NCI-H2107 treated with DMSO at 0.1 percent for 48 hours (cell line): ENCODE results near the gene HESX1.

Experiments used
- DNase-seq: peaks from one replicate; lab custom pipeline; 2025; ENCODE audit not compliant: unreplicated experiment; lab: John Stamatoyannopoulos, UW

HESX1 gene

DNA sequence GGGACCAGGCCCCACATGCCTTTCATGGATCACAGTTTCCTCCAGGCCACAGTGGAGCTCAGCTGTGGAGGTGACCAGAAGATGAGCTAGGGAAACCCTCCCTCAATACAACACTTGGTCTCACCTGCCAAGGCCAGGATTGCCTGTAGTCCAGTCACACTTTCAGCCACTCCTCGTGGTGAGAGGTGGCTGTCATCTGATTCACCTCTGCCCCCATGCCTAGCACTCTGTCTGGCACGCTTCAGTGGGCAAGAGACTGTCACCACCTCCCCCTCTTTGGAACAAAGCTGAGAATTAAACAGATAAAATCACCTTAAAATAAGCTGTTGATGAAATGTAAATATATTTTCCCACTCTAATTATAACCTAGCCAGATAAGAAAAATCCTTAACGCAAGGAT is 30.7 kb downstream of the HESX1 start:
- no peak for DNase-seq

GRCh38 chr3:57168151-57168550 is 31.6 kb downstream of the HESX1 start:
- no peak for DNase-seq

- no peak for DNase-seq
Observed at GRCh38 chr3:57166660-57167059, 33.1 kb downstream of the HESX1 start.

DNA sequence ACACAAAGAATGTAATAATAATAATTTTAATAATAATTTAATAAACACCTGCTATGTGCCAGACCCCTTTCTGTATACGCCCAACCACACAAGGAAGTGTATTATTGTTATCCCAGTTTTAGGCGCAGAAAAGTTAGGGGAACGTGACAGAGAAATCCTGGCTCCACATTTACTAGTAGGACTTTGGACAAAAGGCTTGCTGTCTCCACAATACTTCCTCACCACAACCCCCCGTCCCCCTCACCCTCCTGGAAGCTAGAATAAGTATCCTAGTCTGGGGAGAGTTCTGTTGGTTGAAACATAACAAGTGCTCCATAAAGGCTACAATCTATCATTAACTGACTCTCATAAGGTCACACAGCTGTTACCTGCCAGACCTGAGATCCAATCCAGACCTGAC is 34.1 kb downstream of the HESX1 start:
- no peak for DNase-seq

DNA sequence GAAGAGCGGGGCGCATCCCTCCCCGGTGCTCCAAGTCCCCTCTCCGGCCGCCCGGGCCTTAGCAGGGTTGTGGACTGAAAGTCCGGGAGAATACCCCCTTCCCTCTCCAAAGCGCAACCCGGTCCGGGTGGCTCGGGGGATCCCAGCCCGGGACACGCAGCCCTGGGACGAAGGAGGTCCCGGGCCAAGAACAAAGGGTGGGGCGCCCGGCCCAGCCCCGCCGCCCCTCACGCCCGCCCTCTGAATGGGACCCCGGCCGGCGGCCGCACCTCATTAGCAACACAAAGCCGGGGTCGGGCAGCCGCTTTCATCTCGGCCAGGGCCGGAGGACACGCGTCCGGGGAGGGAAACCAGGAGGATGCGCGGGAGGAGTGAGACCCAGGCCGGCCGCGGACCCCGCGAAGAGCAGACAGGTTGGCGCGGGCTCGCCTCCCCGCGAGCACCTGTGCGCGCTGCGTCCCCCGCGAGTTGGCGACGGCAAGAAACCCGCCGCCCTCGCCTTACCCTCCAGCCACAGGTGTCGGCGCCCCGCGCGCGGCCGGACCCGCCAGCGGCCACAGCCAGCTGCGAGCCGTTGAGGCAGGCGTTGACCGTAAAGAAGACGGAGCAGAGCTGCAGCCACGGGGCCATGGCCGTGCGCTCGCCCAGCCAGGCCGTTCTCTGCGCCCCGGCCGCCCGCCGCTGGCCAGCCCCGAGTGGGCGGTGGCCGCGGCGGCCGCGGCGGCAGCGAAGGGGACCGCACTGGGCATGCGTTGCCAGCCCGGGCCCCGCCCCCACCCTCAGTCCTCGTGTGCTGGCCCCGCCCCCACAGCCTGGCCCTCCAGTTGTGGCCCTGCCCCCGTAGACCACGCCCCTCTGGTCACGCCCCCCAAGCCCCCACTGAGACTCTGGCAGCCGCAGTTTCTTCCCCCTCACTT is 34.9 kb downstream of the HESX1 start, which contains the start of gene IL17RD:
Gene IL17RD, minus strand, starts transcription at position 697 of the 917 bp plus-strand sequence. Its CDS starts 67 bp downstream, at position 630.
- DNase-seq, result peak; percentile 2

GRCh38 chr3:57164217-57164656 is 35.5 kb downstream of the HESX1 start:
- no peak for DNase-seq

DNA sequence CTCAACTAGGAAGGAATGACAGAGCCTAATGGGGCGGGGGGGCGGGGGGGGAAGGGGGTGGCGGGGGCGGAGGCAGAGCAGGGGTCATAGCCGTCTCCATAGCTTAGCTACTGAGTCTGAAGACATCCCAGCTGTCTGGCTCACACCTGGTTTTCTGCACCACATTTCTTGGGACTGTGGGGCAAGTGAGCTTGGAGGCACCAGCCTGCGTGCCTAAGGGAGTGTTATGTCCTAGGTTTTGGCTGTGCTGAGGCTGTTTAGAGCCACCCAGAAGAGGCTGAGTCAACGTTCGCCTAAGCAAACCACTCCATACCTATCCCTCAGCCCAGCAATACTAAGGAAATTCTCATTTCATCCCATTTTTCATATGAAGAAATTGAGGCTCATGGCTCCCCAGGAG is 36.0 kb downstream of the HESX1 start:
- DNase-seq, result no peak

DNA sequence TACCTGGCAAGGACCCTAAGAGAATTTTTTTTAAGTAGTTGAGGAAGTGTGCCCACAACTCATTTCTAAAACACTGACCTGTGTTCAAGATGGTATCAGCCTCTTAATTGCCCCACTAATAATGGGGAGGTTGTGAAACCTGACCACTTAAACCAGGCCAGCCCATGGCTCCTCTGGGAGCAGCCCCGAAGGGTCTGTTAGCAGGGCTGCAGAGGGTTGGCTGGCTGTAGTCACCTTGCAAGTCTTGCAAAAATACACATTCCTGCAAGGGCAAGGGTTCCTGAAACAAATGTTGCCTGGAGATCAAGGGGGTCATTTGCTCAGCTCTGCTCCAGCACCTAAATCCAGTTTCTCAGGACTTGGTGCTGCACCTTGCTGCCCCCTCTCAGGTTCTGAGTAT is 37.9 kb downstream of the HESX1 start:
- no peak for DNase-seq

GRCh38 chr3:57160765-57161538 is 38.8 kb downstream of the HESX1 start:
- no peak for DNase-seq

DNA sequence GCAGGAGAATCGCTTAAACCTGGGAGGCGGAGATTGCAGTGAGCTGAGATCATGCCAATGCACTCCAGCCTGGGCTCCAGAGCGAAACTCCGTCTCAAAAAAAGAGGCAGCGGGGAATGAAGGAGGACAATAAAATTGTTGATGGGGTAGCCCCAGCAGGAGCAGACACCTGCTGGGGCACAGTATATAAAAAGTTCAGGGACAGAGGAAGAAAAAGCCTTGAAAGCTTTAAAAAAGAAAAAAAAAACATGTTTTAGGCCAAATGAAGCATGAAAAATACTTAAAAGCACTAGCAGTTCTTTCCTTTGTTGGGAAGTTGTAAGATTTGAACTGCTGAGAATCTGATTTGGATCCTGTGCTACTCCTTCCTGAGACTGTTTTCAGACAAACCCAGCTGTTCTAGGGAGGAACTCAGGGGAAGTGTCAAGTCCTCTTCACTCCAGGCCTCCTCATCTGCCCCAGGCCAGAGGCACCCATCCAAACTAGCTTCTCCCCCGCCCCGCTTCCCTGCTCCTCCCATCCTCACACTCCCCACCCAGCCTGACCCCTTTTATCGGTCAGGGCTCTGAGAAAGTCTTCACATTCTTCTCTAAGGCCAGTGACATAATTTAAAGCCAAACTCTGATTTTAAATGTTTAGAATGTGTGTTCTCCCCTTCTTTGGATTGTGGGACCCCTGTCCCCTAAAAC is 39.6 kb downstream of the HESX1 start:
- no peak for DNase-seq

GRCh38 chr3:57158813-57159738 is 40.7 kb downstream of the HESX1 start:
- DNase-seq, result no peak

GRCh38 chr3:57158325-57158724 is 41.5 kb downstream of the HESX1 start:
- no peak for DNase-seq

DNA sequence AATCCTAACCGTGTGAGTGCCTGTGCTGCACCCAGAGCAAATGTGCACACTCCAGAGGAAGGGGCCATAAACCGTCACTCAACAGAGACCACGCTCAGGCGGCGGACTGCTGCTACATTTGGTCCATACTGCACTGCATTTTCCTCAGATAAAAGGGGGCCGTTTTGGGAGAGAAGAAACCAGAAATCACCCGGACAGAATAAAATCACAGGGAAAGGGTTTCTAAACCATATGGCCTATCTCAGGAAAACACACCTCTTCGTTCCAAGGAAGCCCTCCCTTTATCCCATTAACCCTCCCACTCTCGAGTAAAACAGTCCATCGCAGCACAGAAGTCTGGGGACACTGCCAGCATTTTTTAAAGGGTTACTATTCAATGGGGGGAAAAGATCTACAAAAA is 42.2 kb downstream of the HESX1 start:
- no peak for DNase-seq

DNA sequence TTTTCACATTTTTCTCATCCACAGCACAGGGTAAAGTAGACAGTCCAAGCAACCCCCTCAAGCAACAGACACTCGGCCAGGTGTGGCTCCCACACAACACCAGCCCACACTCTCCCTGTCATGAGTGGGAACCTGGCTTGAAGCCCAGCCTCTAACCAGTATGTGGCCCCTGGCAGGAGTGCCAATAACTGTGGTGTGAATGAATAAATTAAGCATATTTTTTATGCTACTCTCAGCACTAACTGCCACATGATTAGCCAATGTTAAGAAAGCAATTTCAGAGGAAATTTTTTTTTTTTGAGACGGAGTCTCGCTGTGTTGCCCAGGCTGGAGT is 44.5 kb downstream of the HESX1 start:
- no peak for DNase-seq

GRCh38 chr3:57154470-57155309 is 45.1 kb downstream of the HESX1 start:
- no peak for DNase-seq

DNA sequence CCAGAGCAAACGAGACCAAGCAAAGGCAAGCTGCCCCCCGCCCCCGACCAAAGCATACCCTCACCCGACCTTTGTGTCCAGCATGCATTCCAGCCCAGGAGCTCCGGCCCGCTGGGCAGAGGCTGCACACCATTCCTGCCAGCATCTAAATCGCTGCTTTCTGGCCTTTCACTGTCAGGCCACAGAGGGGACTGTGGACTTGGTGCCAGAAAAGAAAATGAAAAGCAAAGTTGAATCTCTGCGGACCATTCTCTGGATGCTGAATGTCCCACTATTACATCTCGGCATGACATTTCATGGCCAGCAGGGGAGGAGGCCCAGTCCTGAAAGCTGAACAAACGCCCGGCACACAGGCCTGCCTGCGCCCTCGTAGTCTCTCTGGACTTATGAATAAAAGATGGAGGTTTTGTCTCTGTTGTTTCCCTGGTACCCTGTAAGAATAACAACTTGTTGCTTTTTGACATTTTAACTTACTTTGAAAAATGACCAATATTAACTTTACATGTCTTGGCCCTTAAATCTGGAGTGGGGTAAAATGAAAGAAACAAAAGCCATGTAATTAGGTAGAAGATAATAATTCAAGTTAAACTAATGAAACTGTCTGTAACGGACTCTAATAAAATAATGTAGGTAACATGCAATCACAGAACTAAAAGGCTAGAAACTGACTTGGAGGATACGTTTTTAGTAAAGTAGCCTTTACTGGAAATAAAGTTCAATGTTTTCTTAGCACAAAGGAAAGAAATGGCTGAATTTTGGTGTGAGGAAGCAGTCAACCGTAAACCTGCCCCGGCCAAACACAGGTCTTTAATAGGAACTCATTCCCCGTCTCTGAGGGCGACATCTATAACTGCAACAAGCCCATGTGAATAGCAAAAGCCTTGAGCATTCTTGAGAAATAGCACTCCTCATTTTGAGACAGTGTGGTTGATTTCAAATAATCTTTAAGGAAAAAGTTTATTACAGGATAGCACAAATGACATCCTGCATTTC is 47.3 kb downstream of the HESX1 start:
- no peak for DNase-seq

GRCh38 chr3:57151749-57152148 is 48.0 kb downstream of the HESX1 start:
- no peak for DNase-seq

- no peak for DNase-seq
Observed at GRCh38 chr3:57151021-57151449, 48.7 kb downstream of the HESX1 start.
